AG09309 (cell line): Measurements from ENCODE around the gene TMEM150A.
"Not testable (repeated sequence)": the region's sequence is repeated elsewhere in the genome, so short reads cannot be mapped to it uniquely, and the experiment has no call there.

Source experiments
- DNase-seq: peaks from one replicate; pipeline ENCODE4 v3.0.0-alpha.2; 2010; ENCODE audit warnings: low read depth
- H3K4me3 ChIP-seq: 2 replicates; pipeline ENCODE4 v1.5.1; 2011; ENCODE audit warnings: mild to moderate bottlenecking, low read depth, low read length, moderate library complexity; ENCODE audit not compliant: control insufficient read depth
- CTCF ChIP-seq: IDR thresholded peaks from 2 replicates; pipeline ENCODE4 v1.5.1; 2011; ENCODE audit warnings: mild to moderate bottlenecking, low read depth, low read length, inconsistent platforms; ENCODE audit not compliant: insufficient read depth, control insufficient read depth; ENCODE audit errors: missing control alignments

The TMEM150A gene

GRCh38 chr2:85593023-85593422, 9.5 kb downstream of the TMEM150A start:
- H3K4me3 ChIP-seq: no peak overlapping the region
- no peak for TF ChIP-seq CTCF
- no peak for DNase-seq

GRCh38 chr2:85592299-85592698, 10.2 kb downstream of the TMEM150A start:
- H3K4me3 ChIP-seq, DNase-seq: not testable (repeated sequence)

GRCh38 chr2:85591563-85591962, 10.9 kb downstream of the TMEM150A start:
- no peak for DNase-seq
- TF ChIP-seq CTCF: no peak
- no peak overlapping the region for H3K4me3 ChIP-seq

GRCh38 chr2:85590950-85591349, 11.5 kb downstream of the TMEM150A start:
- no peak overlapping the region; the same call in 1 of the 2 replicates for H3K4me3 ChIP-seq
- no peak for TF ChIP-seq CTCF
- no peak for DNase-seq

- TF ChIP-seq CTCF: no peak
- H3K4me3 ChIP-seq: no peak overlapping the region
- DNase-seq: peak; percentile 94
Observed at GRCh38 chr2:85589982-85590791, 12.3 kb downstream of the TMEM150A start.

- H3K4me3 ChIP-seq: no peak overlapping the region
- no peak for DNase-seq
- no peak for TF ChIP-seq CTCF
Observed at GRCh38 chr2:85589181-85589580, 13.3 kb downstream of the TMEM150A start.

GRCh38 chr2:85588645-85589044, 13.9 kb downstream of the TMEM150A start:
- H3K4me3 ChIP-seq: no peak overlapping the region
- TF ChIP-seq CTCF: no peak

More at GRCh38 chr2:85588645-85589044, 13.9 kb downstream of the TMEM150A start:
- no peak for DNase-seq
